ENCODE measurements around the gene CAVIN1.
"Not testable (repeated sequence)": the region's sequence is repeated elsewhere in the genome, so short reads cannot be mapped to it uniquely, and the experiment has no call there.

The CAVIN1 gene

GRCh38 chr17:42395601-42396000 is 27.5 kb downstream of the CAVIN1 start:
- not testable (repeated sequence) for H3K9me3 ChIP-seq (ENCODE audit: insufficient read depth, low read depth, low read length); H4K12ac ChIP-seq (ENCODE audit: low read depth, low read length); H3K27ac ChIP-seq (ENCODE audit: low read depth, low read length); H2BK5ac ChIP-seq (ENCODE audit: low read depth, low read length, poor library complexity); H4K91ac ChIP-seq (ENCODE audit: low read depth, low read length); H3K79me2 ChIP-seq (ENCODE audit: control insufficient read depth, insufficient read depth, low read length, poor library complexity); H3K36me3 ChIP-seq (ENCODE audit: control insufficient read depth in 1 of 2, insufficient read depth in 2 of 2, low read length in 2 of 2); H3K27me3 ChIP-seq (ENCODE audit: insufficient read depth, low read length); H3K4me1 ChIP-seq (ENCODE audit: control insufficient read depth in 1 of 2, insufficient read depth in 2 of 2, low read length in 2 of 2); H3K9ac ChIP-seq (ENCODE audit: low read length); H3K23ac ChIP-seq (ENCODE audit: low read length); H2AK5ac ChIP-seq (ENCODE audit: low read length); H3K14ac ChIP-seq (ENCODE audit: low read length); DNase-seq; H2BK120ac ChIP-seq (ENCODE audit: insufficient read depth, low read length, poor library complexity); H3K79me1 ChIP-seq (ENCODE audit: low read length); H3K18ac ChIP-seq (ENCODE audit: low read length); H4K8ac ChIP-seq (ENCODE audit: low read depth, low read length); H2AFZ ChIP-seq (ENCODE audit: insufficient read depth, low read length, poor library complexity); H2BK12ac ChIP-seq (ENCODE audit: low read length); H3K4ac ChIP-seq (ENCODE audit: low read depth, low read length); H3K4me2 ChIP-seq (ENCODE audit: low read length); H3K4me3 ChIP-seq (ENCODE audit: low read depth, low read length)
- WGBS (ENCODE audit: extremely low coverage, insufficient coverage, insufficient read length): no CpG with 5 or more reads among the region's 8 CpGs

- Histone ChIP-seq H2BK120ac (ENCODE audit: insufficient read depth, low read length, poor library complexity) (no peak overlapping the region), H3K4me3 (ENCODE audit: low read depth, low read length) (no peak overlapping the region), H3K18ac (ENCODE audit: low read length) (no peak overlapping the region), H3K27ac (ENCODE audit: low read depth, low read length) (no peak overlapping the region), H4K8ac (ENCODE audit: low read depth, low read length) (no peak overlapping the region), H4K12ac (ENCODE audit: low read depth, low read length) (no peak overlapping the region), H3K79me1 (ENCODE audit: low read length) (no peaks in the 10 kb centered on the region), H3K79me2 (ENCODE audit: control insufficient read depth, insufficient read depth, low read length, poor library complexity) (no peaks in the 10 kb centered on the region), H3K9me3 (ENCODE audit: insufficient read depth, low read depth, low read length) (no peaks in the 10 kb centered on the region), H2AFZ (ENCODE audit: insufficient read depth, low read length, poor library complexity) (no peak overlapping the region), H2BK12ac (ENCODE audit: low read length) (no peak overlapping the region), H3K27me3 (ENCODE audit: insufficient read depth, low read length) (no peaks in the 10 kb centered on the region), H3K4ac (ENCODE audit: low read depth, low read length) (no peak overlapping the region), H3K23ac (ENCODE audit: low read length) (no peak overlapping the region), H3K4me1 (ENCODE audit: control insufficient read depth in 1 of 2, insufficient read depth in 2 of 2, low read length in 2 of 2) (no peaks in the 10 kb centered on the region), H3K36me3 (ENCODE audit: control insufficient read depth in 1 of 2, insufficient read depth in 2 of 2, low read length in 2 of 2) (no peaks in the 10 kb centered on the region), H3K4me2 (ENCODE audit: low read length) (no peak overlapping the region), H2AK5ac (ENCODE audit: low read length) (no peak overlapping the region), H3K9ac (ENCODE audit: low read length) (no peak overlapping the region), H4K91ac (ENCODE audit: low read depth, low read length) (no peak overlapping the region), H3K14ac (ENCODE audit: low read length) (no peak overlapping the region), H2BK5ac (ENCODE audit: low read depth, low read length, poor library complexity) (no peak overlapping the region)
- no CpG with 5 or more reads among the region's 4 CpGs for WGBS (ENCODE audit: extremely low coverage, insufficient coverage, insufficient read length)
- no peak for DNase-seq
These were observed 28.2 kb downstream of the CAVIN1 start for GRCh38 chr17:42394838-42395237.

GRCh38 chr17:42392692-42393415 is 30.2 kb downstream of the CAVIN1 start:
- no CpG with 5 or more reads among the region's 4 CpGs for WGBS (ENCODE audit: extremely low coverage, insufficient coverage, insufficient read length)
- H3K9me3 ChIP-seq (ENCODE audit: insufficient read depth, low read depth, low read length): no peaks in the 10 kb centered on the region
- no peak overlapping the region for H3K4me3 ChIP-seq (ENCODE audit: low read depth, low read length)
- peaks cover 4% of the 10 kb centered on the region for H3K79me2 ChIP-seq (ENCODE audit: control insufficient read depth, insufficient read depth, low read length, poor library complexity)
- H2BK12ac ChIP-seq (ENCODE audit: low read length): no peak overlapping the region
- no peak overlapping the region for H3K4ac ChIP-seq (ENCODE audit: low read depth, low read length)
- no peak overlapping the region for H3K23ac ChIP-seq (ENCODE audit: low read length)
- no peak overlapping the region for H3K4me2 ChIP-seq (ENCODE audit: low read length)
- H3K27ac ChIP-seq (ENCODE audit: low read depth, low read length): no peak overlapping the region
- peak; percentile 41 to 75 for DNase-seq
- peaks cover 7% of the 10 kb centered on the region for H3K79me1 ChIP-seq (ENCODE audit: low read length)
- no peak overlapping the region for H3K14ac ChIP-seq (ENCODE audit: low read length)
- H3K27me3 ChIP-seq (ENCODE audit: insufficient read depth, low read length): no peaks in the 10 kb centered on the region
- H4K91ac ChIP-seq (ENCODE audit: low read depth, low read length): no peak overlapping the region
- no peak overlapping the region for H4K8ac ChIP-seq (ENCODE audit: low read depth, low read length)
- no peak overlapping the region for H2AFZ ChIP-seq (ENCODE audit: insufficient read depth, low read length, poor library complexity)
- no peak overlapping the region for H2AK5ac ChIP-seq (ENCODE audit: low read length)
- H2BK120ac ChIP-seq (ENCODE audit: insufficient read depth, low read length, poor library complexity): no peak overlapping the region
- no peaks in the 10 kb centered on the region for H3K36me3 ChIP-seq (ENCODE audit: control insufficient read depth in 1 of 2, insufficient read depth in 2 of 2, low read length in 2 of 2)
- H3K18ac ChIP-seq (ENCODE audit: low read length): no peak overlapping the region
- no peak overlapping the region for H2BK5ac ChIP-seq (ENCODE audit: low read depth, low read length, poor library complexity)
- no peak overlapping the region for H3K9ac ChIP-seq (ENCODE audit: low read length)
- no peak overlapping the region for H4K12ac ChIP-seq (ENCODE audit: low read depth, low read length)
- H3K4me1 ChIP-seq (ENCODE audit: control insufficient read depth in 1 of 2, insufficient read depth in 2 of 2, low read length in 2 of 2): peaks cover 0 to 2% of the 10 kb centered on the region in 2 experiments

GRCh38 chr17:42391439-42391838 is 31.6 kb downstream of the CAVIN1 start:
- not testable (repeated sequence) for H4K91ac ChIP-seq (ENCODE audit: low read depth, low read length); H3K4me2 ChIP-seq (ENCODE audit: low read length); H3K27ac ChIP-seq (ENCODE audit: low read depth, low read length); H3K14ac ChIP-seq (ENCODE audit: low read length); H2BK12ac ChIP-seq (ENCODE audit: low read length); H2AK5ac ChIP-seq (ENCODE audit: low read length); H2AFZ ChIP-seq (ENCODE audit: insufficient read depth, low read length, poor library complexity); H3K23ac ChIP-seq (ENCODE audit: low read length); DNase-seq; H3K9ac ChIP-seq (ENCODE audit: low read length); H2BK5ac ChIP-seq (ENCODE audit: low read depth, low read length, poor library complexity); H3K79me2 ChIP-seq (ENCODE audit: control insufficient read depth, insufficient read depth, low read length, poor library complexity); H4K12ac ChIP-seq (ENCODE audit: low read depth, low read length); H3K36me3 ChIP-seq (ENCODE audit: control insufficient read depth in 1 of 2, insufficient read depth in 2 of 2, low read length in 2 of 2); H2BK120ac ChIP-seq (ENCODE audit: insufficient read depth, low read length, poor library complexity); H3K9me3 ChIP-seq (ENCODE audit: insufficient read depth, low read depth, low read length); H3K18ac ChIP-seq (ENCODE audit: low read length); H4K8ac ChIP-seq (ENCODE audit: low read depth, low read length); H3K27me3 ChIP-seq (ENCODE audit: insufficient read depth, low read length); H3K4me1 ChIP-seq (ENCODE audit: control insufficient read depth in 1 of 2, insufficient read depth in 2 of 2, low read length in 2 of 2); H3K4me3 ChIP-seq (ENCODE audit: low read depth, low read length); H3K4ac ChIP-seq (ENCODE audit: low read depth, low read length)
- peaks cover 10% of the 10 kb centered on the region for H3K79me1 ChIP-seq (ENCODE audit: low read length)
- no CpG with 5 or more reads among the region's 8 CpGs for WGBS (ENCODE audit: extremely low coverage, insufficient coverage, insufficient read length)

All from trophoblast cell (in vitro differentiated cells and primary cell).